Activated naive CD8-positive, alpha-beta T cell (primary cell): ENCODE data around the gene ACSM2A.
"Not testable (repeated sequence)": the region's sequence is repeated elsewhere in the genome, so short reads cannot be mapped to it uniquely, and the experiment has no call there.

ENCODE experiments used
- H3K27ac Mint-ChIP-seq: one replicate; pipeline ENCODE4 v1.8.0; 2021; ENCODE audit warnings: mixed read lengths
- H3K27me3 Mint-ChIP-seq: one replicate; pipeline ENCODE4 v1.8.0; 2021; ENCODE audit warnings: mixed read lengths
- H3K36me3 Mint-ChIP-seq: one replicate; pipeline ENCODE4 v1.8.0; 2021; ENCODE audit warnings: mixed read lengths
- H3K4me1 Mint-ChIP-seq: one replicate; pipeline ENCODE4 v1.8.0; 2021; ENCODE audit warnings: low read depth, mixed read lengths
- H3K4me3 Mint-ChIP-seq: one replicate; pipeline ENCODE4 v1.8.0; 2021; ENCODE audit warnings: mild to moderate bottlenecking, mixed read lengths
- H3K9me3 Mint-ChIP-seq: one replicate; pipeline ENCODE4 v1.8.0; 2021; ENCODE audit warnings: low read depth, mixed read lengths

The ACSM2A gene

GRCh38 chr16:20438950-20439349 is 12.4 kb upstream of the ACSM2A start:
- not testable (repeated sequence) for H3K27ac Mint-ChIP-seq, H3K4me1 Mint-ChIP-seq, H3K9me3 Mint-ChIP-seq, H3K27me3 Mint-ChIP-seq, H3K36me3 Mint-ChIP-seq, H3K4me3 Mint-ChIP-seq

GRCh38 chr16:20439820-20440231 is 11.5 kb upstream of the ACSM2A start:
- not testable (repeated sequence) for H3K27ac Mint-ChIP-seq, H3K27me3 Mint-ChIP-seq, H3K4me1 Mint-ChIP-seq, H3K4me3 Mint-ChIP-seq, H3K9me3 Mint-ChIP-seq, H3K36me3 Mint-ChIP-seq

DNA sequence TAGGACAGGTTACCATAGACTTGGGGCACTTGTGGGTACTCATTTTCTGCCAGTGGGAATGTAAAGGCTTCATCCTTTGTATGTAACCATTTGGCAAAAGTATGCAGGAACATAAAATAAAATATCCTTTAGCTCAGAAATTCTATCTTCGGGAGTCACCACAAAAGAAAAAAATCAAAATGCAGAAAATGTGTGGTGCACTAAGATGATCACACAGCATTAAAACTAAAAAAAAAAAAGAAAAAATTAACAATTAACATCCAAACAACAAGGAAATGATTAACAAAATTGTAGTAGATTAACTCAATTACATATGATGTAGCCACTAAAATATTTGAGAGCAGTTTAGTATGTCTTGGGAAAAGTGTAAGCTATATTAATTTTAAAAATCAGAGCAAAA is 10.6 kb upstream of the ACSM2A start:
- not testable (repeated sequence) for H3K4me1 Mint-ChIP-seq, H3K36me3 Mint-ChIP-seq, H3K4me3 Mint-ChIP-seq, H3K27me3 Mint-ChIP-seq, H3K27ac Mint-ChIP-seq, H3K9me3 Mint-ChIP-seq

GRCh38 chr16:20441191-20441590 is 10.1 kb upstream of the ACSM2A start:
- Mint-ChIP-seq H3K36me3 (no peaks in the 10 kb centered on the region), H3K27me3 (no peaks in the 10 kb centered on the region), H3K27ac (no peak overlapping the region), H3K9me3 (no peaks in the 10 kb centered on the region), H3K4me1 (no peaks in the 10 kb centered on the region), H3K4me3 (no peak overlapping the region)

DNA sequence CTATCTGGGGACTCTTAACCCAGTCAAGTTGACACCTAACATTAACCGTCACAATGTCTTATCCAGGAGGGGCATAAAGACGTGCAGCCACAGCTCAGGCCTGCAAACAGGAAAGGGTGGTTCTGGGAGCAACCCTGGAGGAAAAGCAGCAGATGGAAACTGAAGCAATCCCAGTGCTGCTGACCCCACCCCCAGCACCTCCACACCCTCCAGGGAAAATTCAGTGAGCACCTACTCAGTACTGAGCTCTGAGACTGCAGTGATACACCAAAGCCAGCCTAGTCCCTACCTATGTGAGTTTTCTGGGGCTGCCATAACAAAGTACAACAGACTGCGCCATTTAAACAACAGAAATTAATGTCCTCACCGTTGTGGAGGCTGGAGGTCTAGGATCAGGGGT is 9.5 kb upstream of the ACSM2A start:
- not testable (repeated sequence) for H3K27me3 Mint-ChIP-seq, H3K27ac Mint-ChIP-seq, H3K9me3 Mint-ChIP-seq, H3K4me1 Mint-ChIP-seq, H3K36me3 Mint-ChIP-seq, H3K4me3 Mint-ChIP-seq

GRCh38 chr16:20446652-20447393 is 4.5 kb upstream of the ACSM2A start:
- H3K4me3 Mint-ChIP-seq, H3K9me3 Mint-ChIP-seq, H3K27ac Mint-ChIP-seq, H3K27me3 Mint-ChIP-seq, H3K4me1 Mint-ChIP-seq, H3K36me3 Mint-ChIP-seq: not testable (repeated sequence)

GRCh38 chr16:20453633-20454032 is 2.3 kb downstream of the ACSM2A start:
- not testable (repeated sequence) for H3K4me1 Mint-ChIP-seq, H3K27ac Mint-ChIP-seq, H3K9me3 Mint-ChIP-seq, H3K4me3 Mint-ChIP-seq, H3K36me3 Mint-ChIP-seq, H3K27me3 Mint-ChIP-seq

DNA sequence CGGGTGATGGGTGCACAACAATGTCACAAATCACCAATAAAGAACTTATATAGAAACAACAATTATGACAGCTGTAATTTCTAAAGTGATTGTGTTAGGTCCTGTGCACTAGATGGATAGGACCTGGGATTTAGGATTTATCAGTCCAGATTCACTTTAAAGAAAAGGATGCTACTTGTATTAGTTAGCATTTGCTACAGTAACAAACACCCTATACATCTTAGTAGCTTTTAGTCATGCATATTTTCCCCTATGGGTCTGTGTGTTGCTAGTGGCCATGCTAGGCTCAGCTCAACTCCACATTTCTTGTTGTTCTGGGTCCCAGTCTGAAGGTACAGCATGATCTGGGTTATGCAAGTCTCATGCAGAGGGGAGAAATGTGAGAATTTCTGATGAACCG is 7.9 kb downstream of the ACSM2A start:
- not testable (repeated sequence) for H3K36me3 Mint-ChIP-seq, H3K4me3 Mint-ChIP-seq, H3K27me3 Mint-ChIP-seq, H3K27ac Mint-ChIP-seq, H3K4me1 Mint-ChIP-seq, H3K9me3 Mint-ChIP-seq

DNA sequence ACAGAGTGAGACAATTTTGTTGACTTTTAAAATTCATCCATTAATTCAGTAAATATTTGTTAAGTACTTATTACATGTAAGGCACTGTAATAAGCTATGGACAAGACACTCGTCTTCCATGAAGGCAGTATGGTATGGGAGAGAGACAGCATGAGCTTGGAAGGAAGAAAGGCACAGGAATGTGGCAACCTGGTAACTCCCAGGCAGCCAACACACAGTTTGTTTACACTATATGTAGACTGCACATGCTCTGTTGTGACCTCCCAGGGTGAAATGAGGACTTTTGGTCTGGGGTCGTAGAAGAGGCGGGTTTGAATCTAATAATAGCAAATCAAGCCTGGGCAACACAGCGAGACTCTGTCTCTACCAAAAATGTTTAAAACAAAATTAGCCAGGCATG is 9.0 kb downstream of the ACSM2A start:
- H3K9me3 Mint-ChIP-seq, H3K27me3 Mint-ChIP-seq: not testable (repeated sequence)

DNA sequence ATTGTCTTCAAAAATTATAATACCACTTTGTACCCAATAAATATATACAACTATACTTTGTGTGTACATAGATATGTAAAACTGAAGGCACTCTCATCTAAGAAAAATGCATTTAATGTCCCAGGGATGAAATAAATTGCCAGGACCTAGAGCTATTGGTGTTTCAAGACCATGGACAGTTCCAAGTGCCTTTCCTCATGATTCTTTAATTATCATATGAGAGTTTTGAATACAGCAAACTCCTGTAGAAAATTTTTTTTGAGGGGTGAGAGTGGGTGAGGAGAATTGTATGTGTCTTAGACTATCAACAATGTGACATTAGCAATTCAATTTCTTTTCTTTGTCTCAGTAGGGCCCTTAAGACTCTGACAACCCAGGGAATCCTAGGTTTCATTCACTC is 17.6 kb downstream of the ACSM2A start:
- H3K4me1 Mint-ChIP-seq, H3K36me3 Mint-ChIP-seq, H3K27ac Mint-ChIP-seq, H3K4me3 Mint-ChIP-seq: not testable (repeated sequence)
- peaks cover 18% of the 10 kb centered on the region for H3K9me3 Mint-ChIP-seq
- H3K27me3 Mint-ChIP-seq, result peaks cover 11% of the 10 kb centered on the region

More for the DNA sequence above, 9.0 kb downstream of the ACSM2A start:
- H3K4me3 Mint-ChIP-seq, H3K4me1 Mint-ChIP-seq, H3K27ac Mint-ChIP-seq, H3K36me3 Mint-ChIP-seq: not testable (repeated sequence)

DNA sequence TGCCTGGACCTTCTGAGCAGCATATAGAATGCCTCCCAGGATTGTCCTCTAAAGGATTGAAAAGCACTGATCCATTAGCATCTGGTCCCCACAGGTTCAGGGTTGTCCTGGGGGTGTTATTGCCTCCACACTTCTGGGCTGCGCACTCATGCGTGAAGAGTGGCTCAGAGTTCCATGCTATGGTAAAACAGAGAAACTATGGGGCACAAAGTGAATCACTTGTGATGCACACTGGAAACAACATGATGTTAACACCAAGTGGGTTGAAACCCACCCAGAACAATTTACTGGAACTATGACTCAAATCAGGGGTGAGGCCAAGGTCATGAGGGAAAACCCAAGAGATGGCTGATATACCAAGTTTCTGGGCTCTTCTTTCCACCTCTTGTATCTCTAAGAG is 18.6 kb downstream of the ACSM2A start:
- not testable (repeated sequence) for H3K36me3 Mint-ChIP-seq, H3K27ac Mint-ChIP-seq, H3K4me1 Mint-ChIP-seq, H3K4me3 Mint-ChIP-seq
- Mint-ChIP-seq H3K27me3 (peaks cover 14% of the 10 kb centered on the region), H3K9me3 (peaks cover 17% of the 10 kb centered on the region)

GRCh38 chr16:20470732-20471131 is 19.4 kb downstream of the ACSM2A start:
- H3K9me3 Mint-ChIP-seq, result peaks cover 17% of the 10 kb centered on the region
- not testable (repeated sequence) for H3K4me3 Mint-ChIP-seq, H3K36me3 Mint-ChIP-seq, H3K4me1 Mint-ChIP-seq
- H3K27ac Mint-ChIP-seq, result peak overlapping the region; percentile 23
- peaks cover 14% of the 10 kb centered on the region for H3K27me3 Mint-ChIP-seq

- H3K4me3 Mint-ChIP-seq, result not testable (repeated sequence)
Measured at GRCh38 chr16:20477188-20477744, 25.9 kb downstream of the ACSM2A start.

GRCh38 chr16:20483989-20484388 is 32.7 kb downstream of the ACSM2A start:
- H3K27me3 Mint-ChIP-seq, H3K4me1 Mint-ChIP-seq, H3K4me3 Mint-ChIP-seq, H3K36me3 Mint-ChIP-seq, H3K27ac Mint-ChIP-seq, H3K9me3 Mint-ChIP-seq: not testable (repeated sequence)

More at GRCh38 chr16:20477188-20477744, 25.9 kb downstream of the ACSM2A start:
- not testable (repeated sequence) for H3K4me1 Mint-ChIP-seq, H3K27ac Mint-ChIP-seq, H3K9me3 Mint-ChIP-seq, H3K36me3 Mint-ChIP-seq
- peaks cover 10% of the 10 kb centered on the region for H3K27me3 Mint-ChIP-seq

GRCh38 chr16:20484726-20485125 is 33.4 kb downstream of the ACSM2A start:
- Mint-ChIP-seq H3K9me3 (no peaks in the 10 kb centered on the region), H3K27ac (no peak overlapping the region), H3K4me1 (no peaks in the 10 kb centered on the region), H3K36me3 (no peaks in the 10 kb centered on the region), H3K27me3 (no peaks in the 10 kb centered on the region), H3K4me3 (no peak overlapping the region)

DNA sequence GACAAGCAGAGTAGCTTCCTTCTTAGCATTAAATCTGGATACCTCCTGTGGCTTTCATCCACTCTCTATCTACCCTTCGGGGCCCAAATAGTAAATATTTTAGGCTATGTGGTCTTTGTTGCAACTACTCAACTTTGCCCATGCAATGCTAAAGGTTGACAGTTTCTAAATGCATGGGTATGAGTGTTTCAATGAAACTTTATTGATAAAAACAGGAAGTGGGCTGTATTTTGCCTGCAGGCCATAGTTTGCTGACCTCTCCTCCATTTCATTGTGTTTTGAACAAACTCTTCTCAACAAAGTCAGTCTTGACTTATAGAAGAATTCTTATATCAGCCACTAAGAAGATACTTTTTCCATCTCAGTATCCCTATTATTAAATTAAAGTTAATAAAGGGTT is 34.1 kb downstream of the ACSM2A start:
- no peak overlapping the region for H3K4me3 Mint-ChIP-seq
- H3K36me3 Mint-ChIP-seq, result no peaks in the 10 kb centered on the region
- H3K27ac Mint-ChIP-seq, result no peak overlapping the region
- no peaks in the 10 kb centered on the region for H3K27me3 Mint-ChIP-seq
- no peaks in the 10 kb centered on the region for H3K4me1 Mint-ChIP-seq
- no peaks in the 10 kb centered on the region for H3K9me3 Mint-ChIP-seq
